K562 (cell line): Measurements from ENCODE around the gene VRK3. TPM values are rescaled to one million over a fixed set of nuclear protein-coding genes. Genes with fewer than 3 reads are reported as not detected.

Source experiments
- MBD2 ChIP-seq: sonication (generic); IDR thresholded peaks from 2 replicates; pipeline ENCODE4 v1.6.1; 2016; ENCODE audit warnings: low read depth, borderline replicate concordance
- SFPQ ChIP-seq: fragments of 200-400 bp; formaldehyde crosslinking; IDR thresholded peaks from 2 replicates; pipeline ENCODE4 v1.6.1; 2017; ENCODE audit warnings: mild to moderate bottlenecking, low read depth, low read length, moderate library complexity
- TAF1 ChIP-seq: IDR thresholded peaks from 2 replicates; pipeline ENCODE4 v1.6.1; 2011; ENCODE audit warnings: mild to moderate bottlenecking, low read length, moderate library complexity; ENCODE audit not compliant: insufficient read depth, control insufficient read depth, severe bottlenecking; ENCODE audit errors: extremely low read depth
- ZBTB2 ChIP-seq: fragments of 450-650 bp; IDR thresholded peaks from 2 replicates; pipeline ENCODE4 v1.6.1; 2016; ENCODE audit warnings: antibody characterized with exemption
- ZKSCAN3 ChIP-seq: fragments of 250-450 bp; sonication (Bioruptor Pico); IDR thresholded peaks from 2 replicates; pipeline ENCODE4 v1.4.0; 2020
- ZNF224 ChIP-seq: sonication (generic); formaldehyde crosslinking; IDR thresholded peaks from 2 replicates; pipeline ENCODE4 v1.8.0; 2022; ENCODE audit warnings: mild to moderate bottlenecking, missing genetic modification reagents
- ZNF277 ChIP-seq: fragments of 250-450 bp; sonication (Bioruptor Pico); IDR thresholded peaks from 2 replicates; pipeline ENCODE4 v1.8.0; 2022; ENCODE audit warnings: inconsistent platforms, mild to moderate bottlenecking, moderate library complexity, borderline replicate concordance
- ZNF717 ChIP-seq: fragments of 250-450 bp; sonication (Bioruptor Pico); IDR thresholded peaks from 2 replicates; pipeline ENCODE4 v1.5.0; 2021
- ZNF75A ChIP-seq: fragments of 450-650 bp; formaldehyde crosslinking; IDR thresholded peaks from 2 replicates; pipeline ENCODE4 v1.4.0; 2020; ENCODE audit warnings: mild to moderate bottlenecking
- polyA plus RNA-seq, 8 experiments: library from polyadenylated mRNA; depleted of rRNA in 4 of 8; stranded (reverse) in 5 of 8; unstranded in 3 of 8; fragments of >200 nt; fragmentation: Nextera tagmentation in 2 of 8; fragmentation: Illumina TruSeq in 1 of 8; extraction: Ambion mirVana in 2 of 8; extraction: Trizol in 1 of 8; gene quantifications; 2 replicates each; pipeline versions ENCODE4 v1.2.1 to v1.2.3, GENCODE V29; 2011 to 2014; ENCODE audit warnings: inconsistent platforms in 1 of 8, missing spikeins in 1 of 8
- total RNA-seq, 7 experiments: library from RNA; depleted of rRNA in 6 of 7; stranded (reverse); fragments of >200 nt in 6 of 7; fragmentation: Illumina TruSeq in 2 of 7; extraction: Trizol in 2 of 7; gene quantifications; 2 replicates each; pipeline versions ENCODE4 v1.2.1 to v1.2.3, GENCODE V29; 2011 to 2021; ENCODE audit warnings: low replicate concordance in 1 of 7
- TF ChIP-seq, protein P1 (sequence below), 2 experiments: IDR thresholded peaks; 2 replicates each; pipeline ENCODE4 v1.6.1; 2012; ENCODE audit warnings: improper control_type of control experiment in 2 of 2, low read depth in 2 of 2, low read length in 2 of 2, borderline replicate concordance in 1 of 2
- TF ChIP-seq, protein P2 (sequence below): fragments of 450-650 bp; IDR thresholded peaks from 2 replicates; pipeline ENCODE4 v1.6.1; 2016
- TF ChIP-seq, protein P3 (sequence below): fragments of 450-650 bp; IDR thresholded peaks from 2 replicates; pipeline ENCODE4 v1.7.1; 2018; ENCODE audit warnings: mild to moderate bottlenecking, low read depth; ENCODE audit not compliant: partially characterized antibody
- TF ChIP-seq, protein P4 (sequence below): sonication (generic); formaldehyde crosslinking; IDR thresholded peaks from 2 replicates; pipeline ENCODE4 v1.8.1; 2023; ENCODE audit warnings: mild to moderate bottlenecking, missing genetic modification reagents, moderate library complexity

The VRK3 gene
- total and polyA plus RNA-seq, 9 of the 15 experiments (the other 6 are each of a cell fraction or from before 2014, with no cell fraction given) = 25.6 to 94.3 (median 42.9) TPM

DNA sequence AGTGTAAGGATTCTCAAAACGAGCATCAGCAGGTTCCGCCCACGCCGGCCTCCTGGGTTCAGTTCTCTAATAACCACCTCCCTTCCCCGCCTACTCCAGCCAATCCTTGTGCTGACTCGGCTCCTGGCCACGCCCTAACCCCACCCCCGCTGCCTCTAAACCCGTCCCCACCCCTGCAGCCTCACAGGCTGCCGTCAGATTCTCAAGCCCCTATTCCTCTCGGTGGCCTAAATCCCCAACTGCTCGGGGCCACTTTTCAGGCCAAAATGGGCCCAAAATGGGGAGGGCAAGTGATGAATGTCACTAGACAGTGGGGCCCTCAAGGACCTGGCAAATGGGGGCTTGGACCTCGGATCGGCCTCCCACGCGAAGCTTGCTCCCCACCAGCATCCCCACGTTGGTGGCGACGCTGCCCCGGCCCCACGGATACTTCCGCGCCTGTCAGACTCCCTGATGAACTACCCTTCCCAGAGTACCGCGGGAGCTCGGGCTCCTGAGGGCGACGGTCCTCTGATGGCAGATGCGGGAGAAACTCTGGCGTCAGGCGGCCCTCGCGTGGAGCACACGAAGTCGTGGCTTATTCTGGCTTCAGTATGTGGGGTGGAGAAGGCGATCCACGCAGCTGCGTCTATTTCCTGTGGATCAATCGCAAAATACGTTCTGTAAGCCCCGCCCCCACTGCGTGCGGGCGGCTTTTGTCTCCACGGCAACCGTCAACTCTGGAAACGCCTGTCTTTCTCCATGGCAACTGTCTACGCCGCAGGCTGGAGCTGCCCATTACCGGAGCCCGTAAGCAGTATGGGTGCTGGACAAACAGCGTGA is 25.4 kb upstream of the VRK3 start (continued):
- no peak for TF ChIP-seq MBD2
- no peak for TF ChIP-seq ZKSCAN3 (CRISPR knock-in tag)
- TF ChIP-seq, protein P1, sequence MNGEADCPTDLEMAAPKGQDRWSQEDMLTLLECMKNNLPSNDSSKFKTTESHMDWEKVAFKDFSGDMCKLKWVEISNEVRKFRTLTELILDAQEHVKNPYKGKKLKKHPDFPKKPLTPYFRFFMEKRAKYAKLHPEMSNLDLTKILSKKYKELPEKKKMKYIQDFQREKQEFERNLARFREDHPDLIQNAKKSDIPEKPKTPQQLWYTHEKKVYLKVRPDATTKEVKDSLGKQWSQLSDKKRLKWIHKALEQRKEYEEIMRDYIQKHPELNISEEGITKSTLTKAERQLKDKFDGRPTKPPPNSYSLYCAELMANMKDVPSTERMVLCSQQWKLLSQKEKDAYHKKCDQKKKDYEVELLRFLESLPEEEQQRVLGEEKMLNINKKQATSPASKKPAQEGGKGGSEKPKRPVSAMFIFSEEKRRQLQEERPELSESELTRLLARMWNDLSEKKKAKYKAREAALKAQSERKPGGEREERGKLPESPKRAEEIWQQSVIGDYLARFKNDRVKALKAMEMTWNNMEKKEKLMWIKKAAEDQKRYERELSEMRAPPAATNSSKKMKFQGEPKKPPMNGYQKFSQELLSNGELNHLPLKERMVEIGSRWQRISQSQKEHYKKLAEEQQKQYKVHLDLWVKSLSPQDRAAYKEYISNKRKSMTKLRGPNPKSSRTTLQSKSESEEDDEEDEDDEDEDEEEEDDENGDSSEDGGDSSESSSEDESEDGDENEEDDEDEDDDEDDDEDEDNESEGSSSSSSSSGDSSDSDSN (IDR thresholded peaks at IDR 0.05; ENCODE audit: borderline replicate concordance in 1 of 2, low read depth in 2 of 2, low read length in 2 of 2) = no peak
- TF ChIP-seq SFPQ = no peak
- TF ChIP-seq ZNF75A (CRISPR knock-in tag) = no peak
- TF ChIP-seq ZNF717 (CRISPR knock-in tag) = no peak
- TF ChIP-seq, protein P2, sequence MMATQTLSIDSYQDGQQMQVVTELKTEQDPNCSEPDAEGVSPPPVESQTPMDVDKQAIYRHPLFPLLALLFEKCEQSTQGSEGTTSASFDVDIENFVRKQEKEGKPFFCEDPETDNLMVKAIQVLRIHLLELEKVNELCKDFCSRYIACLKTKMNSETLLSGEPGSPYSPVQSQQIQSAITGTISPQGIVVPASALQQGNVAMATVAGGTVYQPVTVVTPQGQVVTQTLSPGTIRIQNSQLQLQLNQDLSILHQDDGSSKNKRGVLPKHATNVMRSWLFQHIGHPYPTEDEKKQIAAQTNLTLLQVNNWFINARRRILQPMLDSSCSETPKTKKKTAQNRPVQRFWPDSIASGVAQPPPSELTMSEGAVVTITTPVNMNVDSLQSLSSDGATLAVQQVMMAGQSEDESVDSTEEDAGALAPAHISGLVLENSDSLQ = peak; percentile 86
- TF ChIP-seq ZNF277 (CRISPR knock-in tag) = no peak
- TF ChIP-seq, protein P3, sequence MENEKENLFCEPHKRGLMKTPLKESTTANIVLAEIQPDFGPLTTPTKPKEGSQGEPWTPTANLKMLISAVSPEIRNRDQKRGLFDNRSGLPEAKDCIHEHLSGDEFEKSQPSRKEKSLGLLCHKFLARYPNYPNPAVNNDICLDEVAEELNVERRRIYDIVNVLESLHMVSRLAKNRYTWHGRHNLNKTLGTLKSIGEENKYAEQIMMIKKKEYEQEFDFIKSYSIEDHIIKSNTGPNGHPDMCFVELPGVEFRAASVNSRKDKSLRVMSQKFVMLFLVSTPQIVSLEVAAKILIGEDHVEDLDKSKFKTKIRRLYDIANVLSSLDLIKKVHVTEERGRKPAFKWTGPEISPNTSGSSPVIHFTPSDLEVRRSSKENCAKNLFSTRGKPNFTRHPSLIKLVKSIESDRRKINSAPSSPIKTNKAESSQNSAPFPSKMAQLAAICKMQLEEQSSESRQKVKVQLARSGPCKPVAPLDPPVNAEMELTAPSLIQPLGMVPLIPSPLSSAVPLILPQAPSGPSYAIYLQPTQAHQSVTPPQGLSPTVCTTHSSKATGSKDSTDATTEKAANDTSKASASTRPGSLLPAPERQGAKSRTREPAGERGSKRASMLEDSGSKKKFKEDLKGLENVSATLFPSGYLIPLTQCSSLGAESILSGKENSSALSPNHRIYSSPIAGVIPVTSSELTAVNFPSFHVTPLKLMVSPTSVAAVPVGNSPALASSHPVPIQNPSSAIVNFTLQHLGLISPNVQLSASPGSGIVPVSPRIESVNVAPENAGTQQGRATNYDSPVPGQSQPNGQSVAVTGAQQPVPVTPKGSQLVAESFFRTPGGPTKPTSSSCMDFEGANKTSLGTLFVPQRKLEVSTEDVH = no peak
- no peak for TF ChIP-seq ZNF224 (CRISPR knock-in tag)
- 0 out of 2 replicates have a peak, but pooled peaks have one; percentile 12 for TF ChIP-seq ZBTB2
- TF ChIP-seq, protein P4, sequence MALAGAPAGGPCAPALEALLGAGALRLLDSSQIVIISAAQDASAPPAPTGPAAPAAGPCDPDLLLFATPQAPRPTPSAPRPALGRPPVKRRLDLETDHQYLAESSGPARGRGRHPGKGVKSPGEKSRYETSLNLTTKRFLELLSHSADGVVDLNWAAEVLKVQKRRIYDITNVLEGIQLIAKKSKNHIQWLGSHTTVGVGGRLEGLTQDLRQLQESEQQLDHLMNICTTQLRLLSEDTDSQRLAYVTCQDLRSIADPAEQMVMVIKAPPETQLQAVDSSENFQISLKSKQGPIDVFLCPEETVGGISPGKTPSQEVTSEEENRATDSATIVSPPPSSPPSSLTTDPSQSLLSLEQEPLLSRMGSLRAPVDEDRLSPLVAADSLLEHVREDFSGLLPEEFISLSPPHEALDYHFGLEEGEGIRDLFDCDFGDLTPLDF = no peak
- TF ChIP-seq TAF1 = no peak
